Neural progenitor cell (in vitro differentiated cells): ENCODE data around the gene PTK6. TPM values are rescaled to one million over a fixed set of nuclear protein-coding genes. Genes with fewer than 3 reads are reported as not detected.

Source experiments
- DNase-seq: peaks from one replicate; pipeline ENCODE4 v3.0.0-alpha.2; 2016; ENCODE audit warnings: low spot score
- H2AFZ ChIP-seq: fragments of 200-600 bp; sonication (generic); replicated peaks from 2 replicates; pipeline ENCODE4 v1.6.1; 2016; ENCODE audit warnings: antibody characterized with exemption
- H3F3A ChIP-seq: fragments of 200-600 bp; sonication (generic); 2 replicates; pipeline ENCODE4 v1.6.1; 2016; ENCODE audit warnings: antibody characterized with exemption, low read depth
- H3K27ac ChIP-seq: fragments of 200-600 bp; sonication (generic); 2 replicates; pipeline ENCODE4 v1.5.1; 2016; ENCODE audit warnings: mild to moderate bottlenecking
- H3K27me3 ChIP-seq: fragments of 200-600 bp; sonication (generic); 2 replicates; pipeline ENCODE4 v1.6.1; 2016; ENCODE audit warnings: mild to moderate bottlenecking, moderate library complexity
- H3K36me3 ChIP-seq: fragments of 200-600 bp; sonication (generic); 2 replicates; pipeline ENCODE4 v1.5.1; 2016
- H3K4me1 ChIP-seq: fragments of 200-600 bp; sonication (generic); 2 replicates; pipeline ENCODE4 v1.6.1; 2016; ENCODE audit warnings: mixed run types
- H3K4me2 ChIP-seq: fragments of 200-600 bp; sonication (generic); 2 replicates; pipeline ENCODE4 v1.6.1; 2016
- H3K4me3 ChIP-seq: fragments of 200-600 bp; sonication (generic); 2 replicates; pipeline ENCODE4 v1.5.1; 2016
- H3K79me2 ChIP-seq: fragments of 200-600 bp; sonication (generic); 2 replicates; pipeline ENCODE4 v1.6.1; 2016; ENCODE audit warnings: low read depth
- H3K9ac ChIP-seq: fragments of 200-600 bp; sonication (generic); 2 replicates; pipeline ENCODE4 v1.6.1; 2016
- H3K9me3 ChIP-seq: fragments of 200-600 bp; sonication (generic); 2 replicates; pipeline ENCODE4 v1.5.1; 2016; ENCODE audit warnings: low read depth
- H4K20me1 ChIP-seq: fragments of 200-600 bp; sonication (generic); 2 replicates; pipeline ENCODE4 v1.6.1; 2016; ENCODE audit warnings: low read depth
- H3K27ac Mint-ChIP-seq: 3 replicates; pipeline ENCODE4 v1.8.0; 2021; ENCODE audit warnings: mixed read lengths
- H3K27me3 Mint-ChIP-seq: 2 replicates; pipeline ENCODE4 v1.8.0; 2022; ENCODE audit warnings: low read depth, mild to moderate bottlenecking, inconsistent platforms, moderate library complexity, mixed read lengths; ENCODE audit not compliant: insufficient read depth
- H3K36me3 Mint-ChIP-seq: 3 replicates; pipeline ENCODE4 v1.8.0; 2021; ENCODE audit warnings: mixed read lengths
- H3K4me1 Mint-ChIP-seq: 3 replicates; pipeline ENCODE4 v1.8.0; 2021; ENCODE audit warnings: mixed read lengths
- H3K4me3 Mint-ChIP-seq: 3 replicates; pipeline ENCODE4 v1.8.0; 2021; ENCODE audit warnings: mild to moderate bottlenecking, moderate library complexity, mixed read lengths
- H3K9me3 Mint-ChIP-seq: 3 replicates; pipeline ENCODE4 v1.8.0; 2020; ENCODE audit warnings: mixed read lengths
- CTCF ChIP-seq: fragments of 200-600 bp; sonication (generic); IDR thresholded peaks from 2 replicates; pipeline ENCODE4 v1.5.1; 2017; ENCODE audit warnings: antibody characterized with exemption, mild to moderate bottlenecking
- EZH2 ChIP-seq: fragments of 200-600 bp; sonication (generic); IDR thresholded peaks from 2 replicates; pipeline ENCODE4 v1.6.1; 2017; ENCODE audit warnings: antibody characterized with exemption, mild to moderate bottlenecking, moderate library complexity
- EZH2phosphoT487 ChIP-seq: fragments of 200-600 bp; sonication (generic); IDR thresholded peaks from 2 replicates; pipeline ENCODE4 v1.6.1; 2017; ENCODE audit warnings: antibody characterized with exemption
- total RNA-seq: library from RNA; depleted of rRNA; stranded (reverse); fragments of >200 nt; gene quantifications from 2 replicates; pipeline ENCODE4 v1.2.3, GENCODE V29; 2015; ENCODE audit warnings: low replicate concordance

The PTK6 gene
- total RNA-seq, 1 donor from 2014 or later, result not detected

- H3K4me3 ChIP-seq, result no peak overlapping the region
- H3K4me3 Mint-ChIP-seq, result peak overlapping the region; percentile 29
- no peaks in the 10 kb centered on the region for H3K36me3 Mint-ChIP-seq
- TF ChIP-seq EZH2phosphoT487 (no peak), EZH2 (no peak), CTCF (no peak)
- peaks cover 18% of the 10 kb centered on the region for H3K27me3 Mint-ChIP-seq
- H3K9me3 ChIP-seq, result no peaks in the 10 kb centered on the region
- H2AFZ ChIP-seq, result no peak overlapping the region
- H4K20me1 ChIP-seq, result peaks cover 19% of the 10 kb centered on the region
- no peak overlapping the region for H3K27ac ChIP-seq
- no peaks in the 10 kb centered on the region for H3F3A ChIP-seq
- peaks cover 3% of the 10 kb centered on the region for H3K9me3 Mint-ChIP-seq
- H3K79me2 ChIP-seq, result no peaks in the 10 kb centered on the region
- no peak for DNase-seq
- no peak overlapping the region for H3K4me2 ChIP-seq
- peaks cover 65% of the 10 kb centered on the region for H3K27me3 ChIP-seq
- H3K4me1 ChIP-seq, result peaks cover 15% of the 10 kb centered on the region
- no peak overlapping the region for H3K27ac Mint-ChIP-seq
- H3K9ac ChIP-seq, result no peak overlapping the region
- H3K4me1 Mint-ChIP-seq, result peaks cover 13% of the 10 kb centered on the region
- H3K36me3 ChIP-seq, result no peaks in the 10 kb centered on the region
These were observed 50.8 kb downstream of the PTK6 start for GRCh38 chr20:63486300-63486855.

GRCh38 chr20:63484651-63485403, 52.3 kb downstream of the PTK6 start:
- Histone ChIP-seq H3K4me3 (no peak overlapping the region), H4K20me1 (peaks cover 21% of the 10 kb centered on the region), H3K4me2 (no peak overlapping the region), H3K9me3 (no peaks in the 10 kb centered on the region), H3K36me3 (no peaks in the 10 kb centered on the region), H3K4me1 (peaks cover 15% of the 10 kb centered on the region), H3K27me3 (peaks cover 51% of the 10 kb centered on the region), H3K9ac (no peak overlapping the region), H3K79me2 (no peaks in the 10 kb centered on the region), H3K27ac (no peak overlapping the region), H3F3A (no peaks in the 10 kb centered on the region), H2AFZ (no peak overlapping the region)
- Mint-ChIP-seq H3K27ac (peak overlapping the region; percentile 47), H3K4me1 (peaks cover 18% of the 10 kb centered on the region), H3K36me3 (no peaks in the 10 kb centered on the region), H3K4me3 (no peak overlapping the region), H3K27me3 (peaks cover 20% of the 10 kb centered on the region), H3K9me3 (peaks cover 3% of the 10 kb centered on the region)
- no peak for DNase-seq
- TF ChIP-seq EZH2phosphoT487 (no peak), CTCF (no peak), EZH2 (no peak)

GRCh38 chr20:63484236-63484635, 52.9 kb downstream of the PTK6 start:
- H3K27ac Mint-ChIP-seq, result peak overlapping the region; percentile 47
- H3K4me3 Mint-ChIP-seq, result no peak overlapping the region

More at GRCh38 chr20:63484236-63484635, 52.9 kb downstream of the PTK6 start:
- Histone ChIP-seq H2AFZ (no peak overlapping the region), H3K27ac (no peak overlapping the region), H3K36me3 (no peaks in the 10 kb centered on the region), H3K79me2 (no peaks in the 10 kb centered on the region), H3K4me1 (peaks cover 15% of the 10 kb centered on the region), H3K9ac (no peak overlapping the region), H3F3A (no peaks in the 10 kb centered on the region), H4K20me1 (peaks cover 20% of the 10 kb centered on the region), H3K4me3 (no peak overlapping the region), H3K4me2 (no peak overlapping the region), H3K9me3 (no peaks in the 10 kb centered on the region), H3K27me3 (peaks cover 45% of the 10 kb centered on the region)
- TF ChIP-seq EZH2, result no peak
- TF ChIP-seq CTCF, result no peak
- TF ChIP-seq EZH2phosphoT487, result no peak
- Mint-ChIP-seq H3K36me3 (no peaks in the 10 kb centered on the region), H3K4me1 (peaks cover 18% of the 10 kb centered on the region), H3K27me3 (peaks cover 21% of the 10 kb centered on the region), H3K9me3 (peaks cover 3% of the 10 kb centered on the region)
- DNase-seq, result no peak
